HG02943 (cell line): ENCODE data around the gene GHR.

Experiments
- ATAC-seq: cut with Tn5 transposase; IDR thresholded peaks from one replicate; pipeline ENCODE4 v1.9.1; 2021; ENCODE audit warnings: mild to moderate bottlenecking, low read depth, moderate library complexity; ENCODE audit not compliant: unreplicated experiment

GHR gene

DNA sequence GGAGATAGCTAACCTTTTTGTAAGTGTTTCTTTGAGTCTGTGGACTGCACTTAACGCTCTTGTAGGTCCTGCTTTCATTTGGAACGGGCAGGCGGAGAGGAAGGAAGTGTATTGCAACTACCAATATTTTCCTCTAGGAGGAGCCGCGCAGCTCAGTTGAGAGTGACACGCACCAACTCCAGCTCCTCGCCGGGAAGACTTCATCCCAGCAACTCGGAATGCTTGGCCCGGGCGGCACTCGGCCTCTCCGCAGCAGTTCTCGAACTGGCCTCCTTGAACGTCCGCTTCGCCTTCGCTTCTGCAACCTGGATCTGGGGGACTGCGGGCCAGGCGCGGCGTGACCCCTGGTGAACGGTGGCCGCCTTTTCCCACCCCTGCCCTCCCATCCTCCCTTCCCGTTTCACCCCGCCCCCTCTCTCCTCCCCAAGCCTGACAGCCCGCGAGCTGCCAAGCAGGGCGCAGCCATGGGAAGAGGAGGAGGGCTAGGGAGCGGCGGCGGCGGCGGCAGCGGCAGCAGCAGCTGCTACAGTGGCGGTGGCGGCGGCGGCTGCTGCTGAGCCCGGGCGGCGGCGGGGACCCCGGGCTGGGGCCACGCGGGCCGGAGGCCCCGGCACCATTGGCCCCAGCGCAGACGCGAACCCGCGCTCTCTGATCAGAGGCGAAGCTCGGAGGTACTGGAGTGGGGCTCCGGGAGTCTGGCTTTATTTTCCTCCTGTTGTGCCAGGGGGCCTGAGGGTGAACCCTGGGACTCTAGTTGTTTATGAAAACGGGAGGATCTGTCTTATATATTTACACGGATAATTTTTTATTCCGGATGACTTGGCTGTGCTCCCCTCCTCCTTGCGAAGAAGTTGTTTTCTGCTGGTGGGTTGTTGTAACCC, at the start of gene GHR:
Gene GHR (plus strand): TSS at position 155 of the 881 bp plus-strand sequence. CDS start 142,436 bp downstream, outside the sequence.
- ATAC-seq: no peak

DNA sequence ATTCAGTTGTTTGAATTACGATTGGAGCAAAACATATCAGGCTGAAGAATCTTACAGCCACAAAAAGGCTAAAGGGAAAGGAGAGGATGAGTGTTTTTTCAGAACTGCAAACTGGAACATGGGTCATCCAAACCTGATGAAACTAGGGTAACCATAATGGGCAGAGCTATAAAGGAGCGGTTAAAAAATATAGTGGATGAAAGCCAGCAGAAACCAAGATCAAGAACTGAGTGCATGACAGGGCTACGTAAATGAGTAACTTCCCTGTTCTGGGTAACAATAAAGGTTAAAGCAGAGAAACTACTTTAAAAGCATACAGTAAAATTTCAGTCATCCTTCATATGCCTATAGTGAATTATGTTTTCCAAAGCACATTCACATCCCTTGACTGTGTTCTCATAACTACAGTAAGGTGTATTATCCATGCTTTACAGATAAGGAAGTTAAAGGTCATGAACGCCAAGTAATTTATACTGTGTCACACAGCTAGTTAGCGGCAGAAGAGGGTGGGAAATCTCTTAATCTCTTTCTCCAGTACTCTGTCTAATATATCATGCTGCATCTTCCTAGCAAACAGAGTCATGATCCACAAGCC, 48.5 kb upstream of the GHR start:
- ATAC-seq: no peak

DNA sequence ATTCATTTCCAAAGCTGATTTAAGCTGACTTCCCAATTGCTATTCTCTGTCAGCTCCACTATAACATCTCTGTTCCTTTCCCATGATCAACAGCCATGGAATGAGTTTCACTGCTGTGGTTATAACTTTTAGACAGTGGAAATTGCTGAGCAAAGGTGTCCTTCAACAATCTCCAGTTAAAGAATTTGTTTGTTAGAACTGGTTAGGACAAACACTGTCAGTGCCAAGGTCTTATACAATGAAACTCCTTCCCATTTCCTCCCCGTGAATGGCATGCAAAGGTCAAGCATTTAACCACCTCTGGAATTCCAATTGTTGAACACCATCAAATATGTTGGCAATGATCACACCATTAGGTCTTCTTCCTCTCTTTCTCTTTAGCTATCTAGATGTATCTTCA, 45.7 kb upstream of the GHR start:
- ATAC-seq: no peak

DNA sequence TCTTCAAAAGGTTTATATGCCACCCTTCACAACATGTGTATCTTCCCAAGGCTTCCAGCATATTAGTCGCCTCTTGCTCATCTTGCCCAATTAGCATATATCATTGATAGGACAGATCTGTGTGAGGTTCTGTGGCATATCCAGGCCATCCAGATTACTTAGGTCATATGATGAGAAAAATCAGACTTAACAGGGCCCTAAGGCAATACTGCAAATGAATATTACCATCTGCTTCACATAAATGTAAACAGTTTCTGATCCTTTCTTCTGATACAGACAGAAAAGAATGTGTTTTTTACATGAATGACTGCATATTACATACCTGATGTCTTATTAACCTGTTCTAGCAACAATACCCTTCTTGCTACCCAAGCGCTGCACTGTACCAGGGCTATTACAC, 41.3 kb upstream of the GHR start:
- ATAC-seq: no peak

DNA sequence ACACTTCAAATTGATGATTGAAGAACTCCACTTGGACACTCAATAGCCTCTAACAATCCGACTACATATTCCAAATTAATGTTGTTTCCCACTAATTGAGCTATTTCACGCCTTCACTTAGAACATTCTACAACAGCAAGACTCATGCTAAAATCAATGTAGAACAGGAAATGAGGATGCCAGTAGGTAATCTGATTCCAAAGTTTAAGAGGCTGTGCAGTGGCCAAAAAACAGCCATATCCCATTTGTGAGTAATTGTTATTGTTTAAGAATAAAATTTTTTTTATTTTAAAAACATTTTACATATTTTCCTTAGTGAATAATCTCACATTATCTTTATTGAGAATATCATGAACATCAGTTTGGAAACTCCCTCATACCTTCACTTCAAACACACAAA, 35.7 kb upstream of the GHR start:
- ATAC-seq: no peak

DNA sequence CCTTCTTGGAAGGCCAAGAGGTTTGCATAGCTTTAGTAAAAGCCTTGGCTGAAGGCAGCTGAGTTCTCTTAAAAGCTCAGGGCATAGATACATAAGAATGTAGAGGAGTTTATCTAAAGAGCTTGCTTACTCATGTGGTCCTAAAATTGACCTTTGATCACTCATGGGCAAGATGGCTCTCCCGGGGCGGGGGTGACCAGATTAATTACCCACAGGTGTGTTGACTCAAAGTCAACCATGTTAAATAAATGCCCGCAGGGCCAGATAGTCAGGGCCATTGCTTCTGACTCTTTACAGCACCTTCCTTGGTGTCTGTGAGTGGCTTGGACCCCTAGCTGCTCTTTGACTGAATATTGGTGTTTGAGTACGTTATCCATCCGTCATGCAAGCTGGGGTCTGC, 33.1 kb upstream of the GHR start:
- ATAC-seq: no peak

DNA sequence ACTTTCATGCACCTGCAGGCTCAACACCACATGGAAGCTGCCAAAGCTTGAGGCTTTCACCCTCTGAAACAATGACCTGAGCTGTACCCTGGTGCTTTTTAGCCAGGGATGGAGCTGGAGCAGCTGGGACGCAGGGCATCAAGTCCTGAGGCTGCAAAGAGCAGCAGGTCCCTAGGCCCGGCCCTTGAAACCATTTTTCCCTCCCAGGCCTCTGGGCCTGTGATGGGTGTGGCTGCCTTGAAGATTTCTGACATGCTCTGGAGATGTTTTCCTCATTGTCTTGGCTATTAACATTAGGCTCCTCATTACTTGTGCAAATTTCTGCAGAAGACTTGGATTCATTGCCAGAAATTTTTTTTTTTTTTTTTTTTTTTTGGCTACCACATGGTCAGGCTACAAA, 30.3 kb upstream of the GHR start:
- ATAC-seq: no peak

DNA sequence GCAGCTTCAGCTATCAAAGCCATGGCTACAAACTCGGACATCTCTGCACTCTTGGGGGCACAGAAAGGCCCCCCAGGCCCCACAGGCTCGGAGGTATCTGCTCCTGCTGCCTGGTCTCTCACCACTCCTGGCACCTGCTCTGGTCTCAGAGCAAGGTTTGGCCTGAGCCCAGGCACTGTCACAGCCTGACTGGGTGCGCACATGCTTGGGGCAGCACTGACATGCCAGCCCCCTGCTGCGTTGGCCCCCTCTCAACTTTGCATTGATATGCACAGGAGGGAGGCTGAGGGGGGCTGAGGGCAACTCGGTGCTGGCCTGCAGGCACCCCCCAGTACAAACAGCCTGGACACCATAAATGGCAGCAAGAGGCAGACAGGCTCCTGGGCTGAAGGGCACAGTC, 27.1 kb upstream of the GHR start:
- no peak for ATAC-seq

DNA sequence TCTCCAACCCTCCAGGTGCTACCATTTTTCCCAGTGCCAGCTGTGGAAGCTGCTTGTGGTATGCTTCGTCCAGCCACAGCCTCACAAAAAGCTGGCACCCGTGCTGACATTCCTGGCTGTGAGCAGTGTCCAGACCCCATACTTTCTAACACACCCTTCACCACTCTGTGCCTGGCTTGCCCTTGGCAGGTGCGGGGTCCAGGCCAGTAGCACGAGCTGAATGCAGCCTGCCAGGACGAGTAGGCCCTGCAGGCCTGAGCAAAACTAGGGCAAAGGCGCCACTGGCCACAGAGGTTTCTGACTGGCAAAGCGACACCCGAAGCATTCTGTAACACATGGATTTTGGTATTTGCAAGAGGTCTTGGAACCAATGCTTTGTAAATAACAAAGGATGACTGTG, 26.0 kb upstream of the GHR start:
- no peak for ATAC-seq

DNA sequence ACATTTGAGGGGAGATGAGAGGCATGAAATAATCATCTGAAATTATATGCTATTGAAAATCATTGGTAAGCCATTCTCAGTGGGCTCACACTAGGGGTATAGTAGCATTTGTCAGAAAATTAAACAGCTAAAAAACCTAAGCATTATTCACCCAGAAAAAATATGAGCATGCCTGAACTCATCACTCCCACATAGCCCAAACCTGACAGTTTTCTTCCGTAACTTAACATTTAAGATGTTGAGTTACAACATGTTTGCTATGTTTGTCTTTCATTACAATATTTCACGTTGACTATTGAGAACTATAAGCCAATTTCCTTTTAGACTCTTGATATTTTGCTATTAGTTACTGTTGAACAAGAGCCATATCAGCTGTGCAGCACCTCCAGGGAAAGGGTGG, 23.5 kb upstream of the GHR start:
- ATAC-seq: no peak

DNA sequence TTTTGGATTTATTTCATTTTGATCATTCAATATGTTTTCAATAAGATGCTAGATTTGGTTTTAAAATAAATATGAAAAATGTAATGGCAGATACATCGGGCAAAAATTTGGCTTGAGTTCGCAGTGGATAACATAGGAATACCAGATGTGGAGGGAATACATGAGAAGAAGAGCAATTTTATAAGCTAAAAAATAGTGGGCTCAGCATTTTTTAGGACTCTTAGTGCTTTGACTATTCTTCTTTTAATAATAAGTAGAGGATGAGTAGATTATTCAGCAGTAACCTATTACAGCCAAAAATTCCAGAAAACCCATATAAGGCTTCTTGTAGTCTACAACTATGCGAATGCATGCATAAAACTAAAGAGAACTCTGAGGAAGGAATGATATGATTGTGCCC, 22.8 kb upstream of the GHR start:
- ATAC-seq: no peak

DNA sequence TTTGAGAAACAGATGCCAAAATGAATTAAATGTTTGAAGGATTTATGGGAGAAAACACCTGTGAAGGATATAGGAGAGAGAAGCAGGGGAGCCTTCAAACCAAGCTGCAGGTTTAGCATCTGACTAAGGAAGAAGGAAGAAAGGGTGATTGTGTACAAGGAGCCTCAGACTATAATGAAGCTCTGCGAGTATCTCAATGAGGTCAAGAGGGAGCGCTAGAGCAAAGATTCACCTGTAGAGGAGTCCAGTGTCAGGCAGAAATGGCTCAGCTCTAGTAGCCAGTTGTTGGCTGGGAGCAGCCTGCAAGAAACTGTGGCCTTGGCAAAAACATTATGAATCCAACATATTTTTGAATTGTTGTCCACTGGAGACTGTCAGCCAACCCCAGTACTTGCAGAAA, 20.0 kb upstream of the GHR start:
- no peak for ATAC-seq

DNA sequence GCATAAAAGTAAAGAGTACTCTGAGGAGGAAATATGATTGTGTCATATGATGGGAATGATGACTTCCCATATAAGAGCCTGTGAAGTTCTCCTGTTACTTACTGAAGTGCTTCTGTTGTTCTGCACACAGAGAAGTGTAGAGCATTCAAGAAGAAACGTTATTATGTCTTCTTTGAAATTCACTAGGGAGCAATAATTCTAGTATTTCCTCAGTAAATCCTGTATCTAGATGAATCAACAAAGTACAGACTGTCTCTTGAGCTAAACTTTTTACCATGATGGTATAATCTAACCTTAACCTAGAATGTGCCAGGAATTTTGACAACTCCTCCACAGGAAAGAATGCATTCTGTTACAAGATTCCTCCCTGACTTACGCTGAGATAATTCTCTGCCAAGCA, 18.9 kb upstream of the GHR start:
- ATAC-seq: no peak

DNA sequence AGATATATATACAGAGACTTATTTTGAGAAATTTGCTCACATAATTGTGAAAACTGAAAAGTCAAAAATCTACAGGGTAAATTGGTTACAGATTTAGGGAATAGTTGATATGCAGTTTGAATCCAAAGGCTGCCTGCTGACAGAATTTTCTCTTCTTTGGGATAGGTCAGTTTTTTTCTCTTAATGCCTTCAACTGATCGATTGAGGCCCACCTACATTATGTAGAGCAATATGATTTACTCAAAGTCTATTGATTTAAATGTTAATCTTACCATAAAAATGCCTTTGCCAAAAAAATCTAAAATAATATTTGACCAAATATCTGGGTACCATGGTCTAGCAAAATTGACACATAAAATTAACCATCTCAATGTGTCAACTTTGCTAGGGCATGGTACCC, 3.9 kb upstream of the GHR start:
- ATAC-seq: no peak

DNA sequence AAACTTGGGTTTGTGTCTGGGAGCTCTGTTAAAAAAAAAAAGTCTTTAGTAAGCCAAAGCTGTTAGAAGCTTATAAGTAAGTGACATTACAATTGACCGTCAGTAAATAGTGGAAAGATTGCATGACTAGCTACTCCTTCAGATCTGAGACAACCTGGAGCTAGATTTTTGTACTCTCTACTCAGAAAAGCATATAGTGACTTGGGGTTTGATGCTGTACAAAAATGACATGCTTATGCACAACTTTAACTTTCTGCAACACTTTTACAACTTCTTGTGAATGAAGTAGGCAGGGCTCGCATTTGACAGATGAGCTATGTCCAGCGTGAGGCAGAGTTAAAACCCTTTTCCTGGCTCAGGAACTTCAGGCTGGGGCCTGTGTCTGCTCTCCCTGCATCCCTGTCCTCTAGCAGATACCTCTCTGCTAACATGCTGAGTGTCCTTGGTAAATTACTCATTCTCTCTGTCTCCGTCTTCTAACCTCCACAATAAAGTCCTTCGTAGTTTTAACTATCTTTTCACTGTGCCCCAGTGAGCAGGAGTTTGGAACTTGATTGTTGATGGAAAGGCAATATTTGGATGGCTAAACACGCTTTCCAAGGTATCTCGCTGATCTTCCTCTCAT, 471 bp upstream of the GHR start:
- ATAC-seq: no peak

DNA sequence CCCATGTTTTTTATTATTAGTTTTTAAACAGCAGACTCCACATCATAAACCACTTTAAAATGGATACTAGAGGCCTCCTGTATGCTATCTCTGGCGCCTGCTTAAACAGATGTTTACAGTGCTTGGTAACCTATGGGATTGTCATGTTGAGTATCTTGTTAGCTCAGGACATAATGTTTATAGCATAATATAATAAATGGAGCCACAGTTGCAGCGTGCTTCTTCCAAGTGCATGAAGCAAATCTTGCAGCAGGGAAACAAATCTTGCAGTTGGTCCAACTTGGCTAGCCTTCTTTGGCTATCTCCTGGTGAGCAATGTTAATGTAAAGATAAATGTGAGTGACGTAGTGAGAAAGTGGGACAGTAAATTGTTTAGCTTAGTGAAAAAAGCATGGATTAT, 2.8 kb downstream of the GHR start:
- ATAC-seq: no peak

DNA sequence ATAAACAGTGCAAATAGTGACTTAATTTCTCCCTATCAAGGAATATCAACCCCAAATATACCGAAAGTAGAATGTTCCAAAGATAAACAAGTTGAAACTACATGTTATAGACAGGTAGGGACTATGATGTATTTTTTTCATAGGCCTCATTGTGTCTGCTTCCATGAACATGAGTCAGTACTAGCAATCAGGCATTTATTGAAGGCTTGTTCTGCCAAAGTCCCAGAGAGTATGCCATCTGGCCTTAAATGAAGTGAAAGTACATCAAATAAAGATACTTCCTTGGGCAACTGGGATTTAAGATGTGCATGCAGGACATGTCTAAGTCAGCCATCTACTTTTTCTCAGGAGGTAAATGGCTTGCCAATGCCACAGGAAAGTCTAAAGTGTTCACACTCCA, 6.5 kb downstream of the GHR start:
- ATAC-seq: no peak

DNA sequence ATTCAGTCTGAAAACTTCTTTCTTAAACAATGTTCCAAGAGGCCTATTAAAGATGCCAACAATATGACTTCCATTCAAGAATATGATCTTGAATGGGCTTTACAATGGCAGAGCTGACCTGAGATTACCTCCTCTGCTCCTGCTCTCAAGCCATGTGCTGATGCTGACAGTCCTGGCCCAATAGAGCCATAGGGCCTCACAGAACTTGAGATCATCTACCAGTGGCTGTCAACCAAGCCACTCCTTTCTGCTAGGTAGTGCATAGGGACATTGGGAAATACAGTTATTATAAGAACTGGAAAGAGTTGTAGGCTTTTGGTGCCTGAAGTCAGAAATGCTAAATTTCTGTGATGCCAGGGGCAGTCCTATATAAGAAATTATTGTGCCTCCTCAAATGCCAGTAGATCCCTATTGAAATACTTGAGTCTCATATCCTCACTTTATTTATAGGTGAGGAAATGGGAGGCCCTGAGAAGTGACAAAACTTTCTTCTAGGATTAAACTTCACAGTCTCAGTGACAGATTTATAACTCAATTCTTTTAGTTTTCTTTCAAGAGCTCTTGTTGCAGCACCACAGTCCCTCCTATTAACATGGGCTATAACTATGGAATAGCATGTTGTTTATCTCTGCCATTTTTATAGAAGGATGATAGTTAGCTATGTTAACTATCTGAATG, 10.9 kb downstream of the GHR start:
- ATAC-seq: no peak

DNA sequence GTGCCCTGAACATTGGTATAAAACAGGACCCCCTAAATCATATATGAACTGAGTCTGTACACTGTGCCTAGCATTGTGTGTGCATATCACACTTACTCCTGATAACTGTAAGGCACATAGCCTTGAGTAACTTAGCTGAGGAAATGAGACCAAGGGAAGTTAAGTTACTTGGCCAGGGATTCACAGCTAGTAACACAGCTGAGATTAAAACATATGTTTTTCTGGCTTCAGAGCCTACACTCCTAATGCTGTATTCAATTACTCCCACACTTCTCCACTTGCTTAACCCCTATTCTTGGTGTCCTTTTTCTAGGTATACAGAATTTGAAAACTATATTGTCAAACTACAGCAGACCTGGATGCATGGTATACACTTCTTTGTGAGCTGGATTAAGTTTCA, 12.8 kb downstream of the GHR start:
- ATAC-seq: no peak

DNA sequence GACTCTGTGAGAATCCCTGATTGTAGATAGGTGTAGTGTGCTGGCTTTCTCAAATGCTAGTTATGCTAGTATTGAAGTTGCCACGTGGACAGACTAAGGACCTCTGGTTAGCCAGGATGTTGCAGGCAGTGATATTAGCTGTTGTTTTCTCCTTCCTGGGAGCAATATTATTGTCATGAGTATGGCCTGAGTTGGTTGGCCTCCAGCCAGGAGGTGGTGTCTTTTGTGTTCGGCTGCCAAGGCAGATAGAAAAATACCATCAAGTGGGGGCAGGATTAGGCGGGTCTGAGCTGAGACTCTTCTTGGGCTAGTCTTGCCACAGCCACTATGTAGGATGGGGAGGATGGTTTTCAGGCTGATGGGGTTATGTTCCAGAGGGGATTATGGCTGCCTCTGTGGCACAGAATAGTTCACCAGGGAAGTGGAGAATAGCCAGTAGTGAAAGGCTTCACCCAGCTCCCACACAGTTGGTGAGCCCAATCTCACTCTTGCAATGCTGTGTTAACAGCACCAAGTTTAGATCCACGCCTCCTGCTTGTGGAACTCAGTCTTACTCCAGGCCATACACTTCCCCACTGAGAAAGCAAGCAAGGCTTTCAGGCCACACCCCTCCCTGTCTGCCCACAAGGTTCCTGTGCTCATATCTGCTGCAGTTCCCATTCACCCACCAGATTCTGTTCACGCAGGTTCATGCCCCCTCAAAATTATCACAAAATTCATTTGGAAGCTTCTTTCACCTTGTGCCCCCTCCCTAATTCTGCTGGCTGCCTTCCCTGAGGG, 31.2 kb downstream of the GHR start:
- no peak for ATAC-seq

DNA sequence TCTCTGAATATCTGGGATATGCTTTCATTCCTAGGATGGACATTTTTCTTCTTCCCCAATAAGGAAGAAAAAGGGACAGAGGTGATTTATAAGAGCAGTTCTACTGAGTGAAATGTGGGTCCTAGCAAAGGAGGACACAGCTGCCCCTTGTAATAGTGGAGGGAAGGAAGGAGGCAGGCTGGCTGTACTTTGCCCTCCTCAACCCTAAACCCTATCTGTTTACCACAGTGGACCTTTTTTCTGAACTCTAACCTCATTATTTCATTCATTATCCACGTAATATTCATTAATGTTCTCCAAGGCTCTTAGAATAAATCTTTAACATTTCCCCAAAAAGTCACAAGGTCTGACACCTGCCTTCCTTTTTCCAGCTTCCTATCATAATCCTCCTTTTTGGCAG, 37.8 kb downstream of the GHR start:
- no peak for ATAC-seq
